C4-2B (cell line): ENCODE results near the gene EDAR.
A peak's percentile ranks its signal among the peaks of the same experiment; 100 is the strongest.

Experiments
- H3K27ac ChIP-seq: fragments of 450-650 bp; 2 replicates; pipeline ENCODE4 v1.5.1; 2017
- CTCF ChIP-seq: fragments of 450-650 bp; conservative IDR thresholded peaks from 2 replicates; pipeline ENCODE4 v1.5.1; 2017; ENCODE audit warnings: mild to moderate bottlenecking
- ZFX ChIP-seq: fragments of 450-650 bp; IDR thresholded peaks from 2 replicates; pipeline ENCODE4 v1.6.1; 2017

The EDAR gene

GRCh38 chr2:108965540-108966289 lies 23.3 kb downstream of the EDAR start:
- H3K27ac ChIP-seq = peak overlapping the region; percentile 34; the same call in 1 of the 2 replicates
- TF ChIP-seq CTCF = no peak
- no peak for TF ChIP-seq ZFX

- no peak for TF ChIP-seq ZFX
Measured at GRCh38 chr2:108963057-108963456, 26.0 kb downstream of the EDAR start.

GRCh38 chr2:108961796-108962195 lies 27.2 kb downstream of the EDAR start:
- TF ChIP-seq CTCF (no peak), ZFX (no peak)
- no peak overlapping the region for H3K27ac ChIP-seq

More at GRCh38 chr2:108963057-108963456, 26.0 kb downstream of the EDAR start:
- H3K27ac ChIP-seq = no peak overlapping the region

GRCh38 chr2:108960006-108960405 lies 29.0 kb downstream of the EDAR start:
- no peak overlapping the region for H3K27ac ChIP-seq
- no peak for TF ChIP-seq ZFX
- no peak; the same call in 1 of the 2 replicates for TF ChIP-seq CTCF

- no peak overlapping the region for H3K27ac ChIP-seq
- no peak for TF ChIP-seq ZFX
- TF ChIP-seq CTCF = no peak
Measured at GRCh38 chr2:108959401-108959800, 29.6 kb downstream of the EDAR start.

- TF ChIP-seq CTCF = no peak
- no peak for TF ChIP-seq ZFX
- no peak overlapping the region for H3K27ac ChIP-seq
Measured at GRCh38 chr2:108958632-108959341, 30.2 kb downstream of the EDAR start.

GRCh38 chr2:108958002-108958401 lies 31.0 kb downstream of the EDAR start:
- TF ChIP-seq ZFX = no peak
- TF ChIP-seq CTCF = no peak
- no peak overlapping the region for H3K27ac ChIP-seq
